Stimulated activated CD8-positive, alpha-beta memory T cell treated with anti-CD3 and anti-CD28 coated beads, Interleukin-12 subunit alpha, Interleukin-12 subunit beta, amount 100 ng/mL, for 24 hours (primary cell): ENCODE measurements around the gene ARL13B.
"Not testable (repeated sequence)": the region's sequence is repeated elsewhere in the genome, so short reads cannot be mapped to it uniquely, and the experiment has no call there.

Source experiments
- DNase-seq: peaks from one replicate; pipeline ENCODE4 v3.0.0-alpha.2; 2020; ENCODE audit errors: extremely low read depth

Gene ARL13B

GRCh38 chr3:94062513-94063404 is 82.8 kb downstream of the ARL13B start, which contains the start of the genes DHFR2 and NSUN3:
Gene DHFR2, minus strand, starts transcription at chr3:94062916. Its CDS starts 1,405 bp downstream, at chr3:94061511.
Gene NSUN3, plus strand, starts transcription at chr3:94063061. Its CDS starts 66 bp downstream, at chr3:94063127.
- DNase-seq, result peak; percentile 45

GRCh38 chr3:94063496-94064119 is 83.7 kb downstream of the ARL13B start:
- DNase-seq, result no peak

GRCh38 chr3:94064243-94064860 is 84.4 kb downstream of the ARL13B start:
- DNase-seq, result no peak

- DNase-seq, result no peak
Observed at GRCh38 chr3:94065122-94065521, 85.2 kb downstream of the ARL13B start.

- no peak for DNase-seq
Observed at GRCh38 chr3:94065819-94066480, 86.0 kb downstream of the ARL13B start.

- no peak for DNase-seq
Observed at GRCh38 chr3:94066506-94067500, 86.8 kb downstream of the ARL13B start.

GRCh38 chr3:94069194-94069813 is 89.3 kb downstream of the ARL13B start:
- no peak for DNase-seq

- DNase-seq, result no peak
Observed at GRCh38 chr3:94070341-94070911, 90.5 kb downstream of the ARL13B start.

GRCh38 chr3:94071713-94072284 is 91.8 kb downstream of the ARL13B start:
- no peak for DNase-seq

GRCh38 chr3:94076055-94076454 is 96.1 kb downstream of the ARL13B start:
- no peak for DNase-seq

- not testable (repeated sequence) for DNase-seq
Observed at GRCh38 chr3:94080552-94080951, 100.6 kb downstream of the ARL13B start.

- no peak for DNase-seq
Observed at GRCh38 chr3:94081884-94082283, 101.9 kb downstream of the ARL13B start.

- no peak for DNase-seq
Observed at GRCh38 chr3:94082391-94082937, 102.5 kb downstream of the ARL13B start.

- no peak for DNase-seq
Observed at GRCh38 chr3:94083261-94083660, 103.3 kb downstream of the ARL13B start.

GRCh38 chr3:94089126-94089525 is 109.2 kb downstream of the ARL13B start:
- DNase-seq, result no peak

- DNase-seq, result no peak
Observed at GRCh38 chr3:94092086-94092485, 112.1 kb downstream of the ARL13B start.

- no peak for DNase-seq
Observed at GRCh38 chr3:94093151-94093550, 113.2 kb downstream of the ARL13B start.

- no peak for DNase-seq
Observed at GRCh38 chr3:94095111-94095510, 115.2 kb downstream of the ARL13B start.

GRCh38 chr3:94098452-94098851 is 118.5 kb downstream of the ARL13B start:
- no peak for DNase-seq
